Hematopoietic multipotent progenitor cell (in vitro differentiated cells): ENCODE data around the gene PSMA3. TPM values are rescaled to one million over a fixed set of nuclear protein-coding genes. Genes with fewer than 3 reads are reported as not detected.
A peak's percentile ranks its signal among the peaks of the same experiment; 100 is the strongest.

ENCODE experiments used
- DNase-seq, 3 donors: peaks; one replicate each; pipeline ENCODE4 v3.0.0-alpha.2; 2011 to 2015; ENCODE audit warnings: low read depth in 2 of 3, low spot score in 2 of 3
- small RNA-seq: library from RNA; depleted of rRNA; stranded (forward); fragments of <200 nt; gene quantifications from one replicate; pipeline ENCODE3, GENCODE V24; 2012
- total RNA-seq: library from RNA; depleted of rRNA; stranded (reverse); fragments of >200 nt; gene quantifications from one replicate; pipeline ENCODE4 v1.2.3, GENCODE V29; 2012

The PSMA3 gene
- total RNA-seq, 1 donor, result 39.3 TPM

DNA sequence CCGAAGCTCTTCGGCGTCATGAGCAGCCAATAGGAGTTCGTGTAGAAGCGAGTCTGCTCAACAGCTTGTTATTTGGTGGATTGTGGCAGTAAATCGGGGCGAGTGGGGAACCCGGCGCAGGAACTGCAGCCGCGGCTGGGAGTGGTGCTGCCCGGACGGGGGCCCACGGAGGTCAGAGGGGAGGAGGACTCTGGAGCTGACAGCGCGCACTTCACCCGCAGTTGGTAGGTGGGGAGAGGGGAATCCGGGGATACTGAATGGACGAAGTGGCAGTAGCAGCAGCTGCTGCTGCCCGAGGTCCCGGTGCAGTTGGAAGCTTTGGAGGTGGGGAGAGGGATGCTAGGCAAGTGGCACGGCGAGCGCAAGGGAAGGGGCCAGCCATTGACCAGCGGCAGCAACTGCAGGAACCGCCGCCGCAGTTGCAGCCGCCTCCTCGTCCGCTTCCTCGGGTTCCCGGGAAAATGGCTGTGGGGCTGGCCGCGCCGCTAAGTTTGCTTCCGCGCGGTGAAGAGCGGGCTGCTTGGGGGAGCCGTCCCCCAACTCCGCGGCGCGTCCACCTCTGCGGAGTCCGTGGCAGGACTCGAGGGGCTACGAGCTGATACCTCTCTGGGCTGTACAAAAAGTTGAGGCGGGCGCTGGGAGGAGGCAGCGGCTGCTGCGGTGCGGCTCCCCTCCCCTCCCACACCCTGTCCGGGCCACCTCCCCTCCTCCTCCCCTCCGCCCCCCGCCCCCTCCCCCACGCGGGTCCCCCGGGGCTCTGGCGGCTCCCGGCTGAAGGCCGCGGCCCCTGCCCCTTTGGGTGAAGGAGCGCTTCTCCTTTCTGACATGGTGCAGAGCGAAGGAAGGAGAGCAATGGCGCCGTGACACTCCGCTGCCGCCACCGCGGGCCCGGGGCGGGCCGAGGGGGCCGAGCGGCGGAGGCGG lies 54.1 kb downstream of the PSMA3 start, which contains the start of gene ARID4A:
Gene ARID4A, plus strand, starts transcription at position 79 of the 924 bp plus-strand sequence. CDS start 1,300 bp downstream, outside the sequence.
- DNase-seq, result peak; percentile 11 to 61 (median 43)

DNA sequence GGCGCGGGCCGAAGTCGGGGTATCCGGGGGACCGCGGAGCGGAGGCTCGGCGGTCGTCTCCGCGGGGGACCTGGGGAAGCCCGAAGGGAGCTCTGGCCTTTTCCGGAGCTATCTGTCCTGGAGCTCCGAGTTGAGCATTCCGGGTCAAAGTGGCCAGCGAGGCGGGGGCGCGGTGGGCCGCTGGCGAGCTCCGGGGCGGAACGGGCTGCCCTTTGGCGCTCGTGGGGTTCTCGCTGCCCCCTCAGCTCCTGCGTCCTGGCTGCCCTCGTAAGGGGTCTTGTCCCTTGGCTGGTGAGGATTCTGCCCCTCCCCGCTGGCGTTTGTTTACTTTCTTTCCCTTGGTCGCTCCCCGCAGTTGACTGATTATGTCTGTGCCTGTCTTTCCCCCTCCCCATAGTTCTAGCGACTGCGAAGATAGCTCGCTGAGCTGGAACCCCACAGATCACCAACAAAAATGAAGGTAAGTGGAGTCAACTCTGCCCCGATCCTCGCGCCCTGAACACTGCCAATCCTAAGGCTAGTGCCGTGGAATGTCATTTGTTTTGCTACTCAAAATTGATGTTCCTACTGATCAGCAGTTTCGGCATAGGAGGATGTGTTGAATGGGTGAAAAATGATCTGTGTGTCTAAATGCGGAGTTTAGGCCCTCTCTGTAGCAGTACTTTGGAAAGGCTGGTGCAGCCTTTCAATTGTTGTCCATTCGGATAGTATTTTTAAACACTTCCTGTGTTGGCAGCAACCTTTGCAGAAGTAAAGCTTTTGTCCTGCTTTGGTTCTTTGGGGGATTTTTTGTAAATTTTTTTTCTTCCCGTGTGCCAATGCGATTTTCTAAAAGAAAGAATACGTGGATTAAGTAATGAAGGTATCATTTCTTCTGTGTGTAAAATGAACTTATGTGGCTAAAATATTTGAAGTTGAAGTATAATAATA lies 55.0 kb downstream of the PSMA3 start:
- peak in 2 of 3 donors; percentile 9 to 15 for DNase-seq

DNA sequence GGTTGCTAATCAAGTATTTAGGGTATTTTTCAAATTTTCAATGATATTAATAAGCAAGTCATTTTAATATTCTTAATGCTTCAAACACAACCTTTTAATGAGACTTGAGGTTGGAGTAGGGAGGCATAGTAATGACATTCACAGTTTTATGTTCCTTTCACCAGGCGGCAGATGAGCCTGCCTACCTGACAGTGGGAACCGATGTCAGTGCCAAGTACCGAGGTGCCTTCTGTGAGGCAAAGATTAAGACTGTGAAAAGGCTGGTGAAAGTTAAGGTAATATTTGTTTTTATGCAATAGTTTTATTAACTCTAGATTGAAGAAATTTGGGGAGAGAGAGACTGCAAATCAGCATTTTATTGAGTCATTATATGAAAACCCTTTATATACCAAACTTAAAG lies 56.8 kb downstream of the PSMA3 start:
- DNase-seq, result no peak

DNA sequence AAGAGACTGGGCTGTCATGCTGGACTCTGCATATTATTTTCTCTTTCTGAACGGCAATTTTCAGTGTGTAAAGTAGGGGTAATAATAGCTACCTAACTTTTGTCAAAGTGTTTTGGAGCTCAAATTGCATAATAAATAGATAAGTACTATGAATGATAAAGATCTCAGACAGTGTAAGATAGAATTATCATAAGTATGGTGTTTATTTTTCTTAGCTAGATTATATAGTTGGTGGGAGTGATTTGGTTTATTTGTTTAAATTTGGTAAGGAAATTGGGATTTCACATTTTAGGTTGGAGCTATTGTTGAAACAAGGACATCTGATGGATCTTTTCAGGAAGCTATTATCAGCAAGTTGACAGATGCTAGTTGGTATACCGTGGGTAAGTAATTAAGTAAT lies 61.1 kb downstream of the PSMA3 start:
- no peak for DNase-seq

DNA sequence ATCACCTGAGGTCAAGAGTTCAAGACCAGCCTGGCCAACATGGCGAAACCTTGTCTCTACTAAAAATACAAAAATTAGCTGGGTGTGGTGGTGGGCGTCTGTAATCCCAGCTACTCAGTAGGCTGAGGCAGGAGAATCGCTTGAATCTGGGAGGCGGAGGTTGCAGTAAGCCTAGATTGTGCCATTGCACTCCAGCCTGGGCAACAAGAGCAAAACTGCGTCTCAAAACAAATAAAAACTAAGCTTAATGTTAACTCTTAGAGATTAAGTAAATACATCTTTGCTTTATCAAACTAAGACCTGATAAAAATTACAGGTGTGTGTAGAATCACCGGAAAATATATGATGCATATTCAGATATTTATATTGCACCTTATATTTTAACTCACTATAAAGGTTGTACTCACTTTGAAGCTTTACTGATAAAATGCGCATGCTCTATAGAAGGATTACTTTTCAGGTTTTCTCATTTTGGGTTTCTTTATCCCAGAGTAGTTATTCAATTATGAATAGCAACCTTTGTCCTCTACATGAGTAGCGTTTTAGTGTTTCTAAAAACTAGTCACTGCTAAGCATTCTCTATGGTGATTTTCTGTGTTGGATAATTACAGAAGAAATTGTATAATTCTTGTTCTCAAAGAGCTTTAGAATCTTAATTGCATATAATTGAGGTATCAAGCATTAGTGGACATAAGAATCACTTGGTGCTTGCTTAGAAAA lies 63.1 kb downstream of the PSMA3 start:
- DNase-seq, result no peak

DNA sequence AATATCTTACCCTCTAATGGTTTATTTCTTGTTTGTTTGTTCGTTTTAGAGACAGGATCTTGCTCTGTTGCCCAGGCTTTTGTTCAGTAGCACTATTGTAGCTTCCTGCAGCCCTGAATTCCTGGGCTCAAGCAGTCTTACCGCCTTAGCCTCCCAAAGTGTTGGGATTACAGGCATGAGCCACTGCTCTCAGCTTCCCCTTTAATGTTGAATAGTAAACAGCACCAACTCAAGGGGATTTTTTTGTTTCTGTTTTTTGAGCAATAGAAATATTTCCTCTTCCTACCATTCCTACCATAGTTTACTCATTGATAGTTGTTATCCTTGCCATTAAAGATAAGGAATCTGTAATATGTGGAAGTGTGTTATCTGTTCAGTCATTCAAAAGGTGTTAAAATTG lies 64.4 kb downstream of the PSMA3 start:
- no peak for DNase-seq

DNA sequence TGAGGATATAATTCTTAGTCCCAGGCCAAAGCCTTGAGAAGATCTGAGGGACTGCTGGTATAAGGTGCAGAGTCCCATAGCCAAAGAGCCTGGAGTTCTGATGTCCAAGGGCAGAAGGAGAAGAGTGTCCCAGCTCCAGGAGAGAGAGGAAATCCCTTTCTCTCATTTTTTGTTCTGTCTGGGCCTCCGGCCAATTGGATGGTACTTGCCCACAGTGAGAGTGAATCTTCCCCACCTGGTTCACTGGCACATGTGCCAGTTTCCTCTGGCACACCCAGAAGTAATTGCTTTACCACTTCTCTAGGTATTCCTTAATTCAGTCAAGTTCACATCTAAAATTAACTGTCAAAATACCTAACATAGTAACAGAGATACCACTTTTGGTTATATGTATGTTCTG lies 69.1 kb downstream of the PSMA3 start:
- DNase-seq, result no peak

DNA sequence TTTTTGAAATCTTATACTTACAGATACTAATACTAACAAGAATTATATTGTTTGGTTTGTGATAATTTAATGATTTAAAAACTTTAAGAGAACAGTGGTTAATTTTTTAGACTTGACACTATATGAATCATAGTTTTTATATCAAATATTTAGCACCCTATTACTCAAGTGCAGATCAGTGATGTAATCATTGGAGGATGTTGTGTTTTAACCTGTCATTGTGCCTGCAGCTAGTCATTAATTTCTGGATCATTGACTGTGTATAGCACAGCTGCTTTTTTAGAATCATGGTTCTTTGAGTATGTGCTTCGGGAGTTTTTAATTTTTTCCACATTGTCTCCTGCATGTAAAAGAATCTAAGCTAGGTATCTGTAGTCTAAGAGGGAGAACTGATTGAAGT lies 71.0 kb downstream of the PSMA3 start:
- no peak for DNase-seq

Small RNA genes lying within 50 kb of the gene (small RNA-seq; reads per million reads assigned to genes)
- gene RNU6-341P, result not detected

Other genes starting within 250 kb of the PSMA3 start
- gene ARMH4, start 92.6 kb upstream of the PSMA3 start, total RNA-seq, result 1.1 TPM
- gene ACTR10, start 44.7 kb upstream of the PSMA3 start, total RNA-seq, result 11.6 TPM
- gene ARID4A, start 53.7 kb downstream of the PSMA3 start, total RNA-seq, result 14.0 TPM
- 0.27 TPM for gene TOMM20L, start 151.1 kb downstream of the PSMA3 start, total RNA-seq
- gene TIMM9, start 182.7 kb downstream of the PSMA3 start, total RNA-seq, result 17.2 TPM
- 12.1 TPM for gene KIAA0586, start 182.9 kb downstream of the PSMA3 start, total RNA-seq